HG02852 (cell line): ENCODE measurements around the gene EID3.
"Not testable (repeated sequence)": the region's sequence is repeated elsewhere in the genome, so short reads cannot be mapped to it uniquely, and the experiment has no call there.

Experiments
- ATAC-seq: cut with Tn5 transposase; IDR thresholded peaks from one replicate; pipeline ENCODE4 v1.9.1; 2021; ENCODE audit warnings: mild to moderate bottlenecking, moderate library complexity; ENCODE audit not compliant: unreplicated experiment

EID3 gene

GRCh38 chr12:104310751-104311633 is 7.5 kb downstream of the EID3 start:
- ATAC-seq: no peak

GRCh38 chr12:104312202-104312601 is 8.7 kb downstream of the EID3 start:
- ATAC-seq: no peak

- no peak for ATAC-seq
Measured at GRCh38 chr12:104312654-104313053, 9.1 kb downstream of the EID3 start.

GRCh38 chr12:104313568-104314241 is 10.2 kb downstream of the EID3 start:
- ATAC-seq: no peak

GRCh38 chr12:104314242-104314614 is 10.7 kb downstream of the EID3 start:
- ATAC-seq: no peak

GRCh38 chr12:104315326-104316224 is 12.0 kb downstream of the EID3 start:
- no peak for ATAC-seq

GRCh38 chr12:104316936-104317335 is 13.4 kb downstream of the EID3 start:
- ATAC-seq: no peak

- no peak for ATAC-seq
Measured at GRCh38 chr12:104317538-104318210, 14.1 kb downstream of the EID3 start.

- no peak for ATAC-seq
Measured at GRCh38 chr12:104319028-104319427, 15.5 kb downstream of the EID3 start.

- no peak for ATAC-seq
Measured at GRCh38 chr12:104319918-104320626, 16.5 kb downstream of the EID3 start.

- no peak for ATAC-seq
Measured at GRCh38 chr12:104320627-104321024, 17.1 kb downstream of the EID3 start.

- ATAC-seq: no peak
Measured at GRCh38 chr12:104321949-104322348, 18.4 kb downstream of the EID3 start.

GRCh38 chr12:104322533-104322932 is 19.0 kb downstream of the EID3 start:
- ATAC-seq: not testable (repeated sequence)

- ATAC-seq: no peak
Measured at GRCh38 chr12:104323899-104324298, 20.4 kb downstream of the EID3 start.

GRCh38 chr12:104328278-104328677 is 24.7 kb downstream of the EID3 start:
- not testable (repeated sequence) for ATAC-seq

GRCh38 chr12:104328790-104329189 is 25.3 kb downstream of the EID3 start:
- no peak for ATAC-seq

GRCh38 chr12:104329707-104330532 is 26.4 kb downstream of the EID3 start:
- ATAC-seq: no peak

- no peak for ATAC-seq
Measured at GRCh38 chr12:104331376-104331775, 27.8 kb downstream of the EID3 start.

- ATAC-seq: not testable (repeated sequence)
Measured at GRCh38 chr12:104332273-104332672, 28.7 kb downstream of the EID3 start.
